ENCODE measurements around the gene CEACAM21.

- TF ChIP-seq CTCF (IDR thresholded peaks at IDR 0.05) (peak; percentile 83), EZH2phosphoT487 (IDR thresholded peaks at IDR 0.05) (no peak)
Measured at GRCh38 chr19:41570639-41571112, 5.3 kb upstream of the CEACAM21 start.

All from neural progenitor cell (in vitro differentiated cells).